Measurements from ENCODE around the gene ISG20.

GRCh38 chr15:88610701-88611231, 28.1 kb upstream of the ISG20 start:
- TF ChIP-seq POLR2A (IDR thresholded peaks at IDR 0.05): no peak
- TF ChIP-seq, protein P1, sequence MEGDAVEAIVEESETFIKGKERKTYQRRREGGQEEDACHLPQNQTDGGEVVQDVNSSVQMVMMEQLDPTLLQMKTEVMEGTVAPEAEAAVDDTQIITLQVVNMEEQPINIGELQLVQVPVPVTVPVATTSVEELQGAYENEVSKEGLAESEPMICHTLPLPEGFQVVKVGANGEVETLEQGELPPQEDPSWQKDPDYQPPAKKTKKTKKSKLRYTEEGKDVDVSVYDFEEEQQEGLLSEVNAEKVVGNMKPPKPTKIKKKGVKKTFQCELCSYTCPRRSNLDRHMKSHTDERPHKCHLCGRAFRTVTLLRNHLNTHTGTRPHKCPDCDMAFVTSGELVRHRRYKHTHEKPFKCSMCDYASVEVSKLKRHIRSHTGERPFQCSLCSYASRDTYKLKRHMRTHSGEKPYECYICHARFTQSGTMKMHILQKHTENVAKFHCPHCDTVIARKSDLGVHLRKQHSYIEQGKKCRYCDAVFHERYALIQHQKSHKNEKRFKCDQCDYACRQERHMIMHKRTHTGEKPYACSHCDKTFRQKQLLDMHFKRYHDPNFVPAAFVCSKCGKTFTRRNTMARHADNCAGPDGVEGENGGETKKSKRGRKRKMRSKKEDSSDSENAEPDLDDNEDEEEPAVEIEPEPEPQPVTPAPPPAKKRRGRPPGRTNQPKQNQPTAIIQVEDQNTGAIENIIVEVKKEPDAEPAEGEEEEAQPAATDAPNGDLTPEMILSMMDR (IDR thresholded peaks at IDR 0.05): no peak

Data from right lobe of liver (tissue), 4 donors.